K562 (cell line): Measurements from ENCODE around the gene MT1A.

Source experiments
- MYC ChIP-seq, 2 experiments: fragments of 250-450 bp in 1 of 2; sonication (Bioruptor Pico) in 1 of 2; IDR thresholded peaks; 2 replicates each; pipeline versions ENCODE4 v1.5.1 to v1.6.1; 2012 to 2021; ENCODE audit warnings: low read depth in 2 of 2, borderline replicate concordance in 1 of 2, improper control_type of control experiment in 1 of 2, low read length in 1 of 2, mild to moderate bottlenecking in 1 of 2, moderate library complexity in 1 of 2
- ZFP36 ChIP-seq: fragments of 150-350 bp; IDR thresholded peaks from 2 replicates; pipeline ENCODE4 v1.6.1; 2018; ENCODE audit warnings: low read length, low read depth; ENCODE audit not compliant: partially characterized antibody
- TF ChIP-seq, protein P1 (sequence below), 2 experiments: fragments of 450-650 bp in 1 of 2; sonication (generic) in 1 of 2; formaldehyde crosslinking; conservative IDR thresholded peaks; 2 replicates each; pipeline versions ENCODE4 v1.4.0 to v1.8.1; 2020 to 2022; ENCODE audit warnings: mild to moderate bottlenecking in 1 of 2, missing genetic modification reagents in 1 of 2
- TF ChIP-seq, protein P2 (sequence below): fragments of 450-650 bp; IDR thresholded peaks from 2 replicates; pipeline ENCODE4 v1.6.1; 2016; ENCODE audit warnings: low read depth

DNA sequence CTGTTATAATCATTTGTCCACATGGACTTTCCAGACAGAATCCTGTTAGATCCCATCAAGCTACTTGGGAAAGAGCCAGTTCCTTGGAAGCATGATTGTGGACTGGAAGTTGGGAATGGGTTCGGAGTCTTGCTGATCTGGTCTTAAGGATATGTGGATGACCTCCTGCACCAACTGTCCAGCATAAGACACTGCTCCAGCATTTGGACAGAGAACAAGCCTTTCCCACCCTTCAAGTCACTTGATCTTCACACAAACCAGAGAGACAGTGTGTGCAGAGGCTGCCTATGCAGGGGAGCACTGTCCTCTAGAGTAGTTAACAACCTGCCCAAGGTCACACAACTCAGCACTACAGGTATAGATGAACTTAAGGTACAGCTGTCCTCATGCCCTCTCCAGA is 7.4 kb downstream of the MT1A start:
- TF ChIP-seq, protein P1, sequence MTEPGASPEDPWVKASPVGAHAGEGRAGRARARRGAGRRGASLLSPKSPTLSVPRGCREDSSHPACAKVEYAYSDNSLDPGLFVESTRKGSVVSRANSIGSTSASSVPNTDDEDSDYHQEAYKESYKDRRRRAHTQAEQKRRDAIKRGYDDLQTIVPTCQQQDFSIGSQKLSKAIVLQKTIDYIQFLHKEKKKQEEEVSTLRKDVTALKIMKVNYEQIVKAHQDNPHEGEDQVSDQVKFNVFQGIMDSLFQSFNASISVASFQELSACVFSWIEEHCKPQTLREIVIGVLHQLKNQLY (CRISPR knock-in tag; conservative IDR thresholded peaks at IDR 0.05), result no peak
- TF ChIP-seq ZFP36, result no peak
- TF ChIP-seq, protein P2, sequence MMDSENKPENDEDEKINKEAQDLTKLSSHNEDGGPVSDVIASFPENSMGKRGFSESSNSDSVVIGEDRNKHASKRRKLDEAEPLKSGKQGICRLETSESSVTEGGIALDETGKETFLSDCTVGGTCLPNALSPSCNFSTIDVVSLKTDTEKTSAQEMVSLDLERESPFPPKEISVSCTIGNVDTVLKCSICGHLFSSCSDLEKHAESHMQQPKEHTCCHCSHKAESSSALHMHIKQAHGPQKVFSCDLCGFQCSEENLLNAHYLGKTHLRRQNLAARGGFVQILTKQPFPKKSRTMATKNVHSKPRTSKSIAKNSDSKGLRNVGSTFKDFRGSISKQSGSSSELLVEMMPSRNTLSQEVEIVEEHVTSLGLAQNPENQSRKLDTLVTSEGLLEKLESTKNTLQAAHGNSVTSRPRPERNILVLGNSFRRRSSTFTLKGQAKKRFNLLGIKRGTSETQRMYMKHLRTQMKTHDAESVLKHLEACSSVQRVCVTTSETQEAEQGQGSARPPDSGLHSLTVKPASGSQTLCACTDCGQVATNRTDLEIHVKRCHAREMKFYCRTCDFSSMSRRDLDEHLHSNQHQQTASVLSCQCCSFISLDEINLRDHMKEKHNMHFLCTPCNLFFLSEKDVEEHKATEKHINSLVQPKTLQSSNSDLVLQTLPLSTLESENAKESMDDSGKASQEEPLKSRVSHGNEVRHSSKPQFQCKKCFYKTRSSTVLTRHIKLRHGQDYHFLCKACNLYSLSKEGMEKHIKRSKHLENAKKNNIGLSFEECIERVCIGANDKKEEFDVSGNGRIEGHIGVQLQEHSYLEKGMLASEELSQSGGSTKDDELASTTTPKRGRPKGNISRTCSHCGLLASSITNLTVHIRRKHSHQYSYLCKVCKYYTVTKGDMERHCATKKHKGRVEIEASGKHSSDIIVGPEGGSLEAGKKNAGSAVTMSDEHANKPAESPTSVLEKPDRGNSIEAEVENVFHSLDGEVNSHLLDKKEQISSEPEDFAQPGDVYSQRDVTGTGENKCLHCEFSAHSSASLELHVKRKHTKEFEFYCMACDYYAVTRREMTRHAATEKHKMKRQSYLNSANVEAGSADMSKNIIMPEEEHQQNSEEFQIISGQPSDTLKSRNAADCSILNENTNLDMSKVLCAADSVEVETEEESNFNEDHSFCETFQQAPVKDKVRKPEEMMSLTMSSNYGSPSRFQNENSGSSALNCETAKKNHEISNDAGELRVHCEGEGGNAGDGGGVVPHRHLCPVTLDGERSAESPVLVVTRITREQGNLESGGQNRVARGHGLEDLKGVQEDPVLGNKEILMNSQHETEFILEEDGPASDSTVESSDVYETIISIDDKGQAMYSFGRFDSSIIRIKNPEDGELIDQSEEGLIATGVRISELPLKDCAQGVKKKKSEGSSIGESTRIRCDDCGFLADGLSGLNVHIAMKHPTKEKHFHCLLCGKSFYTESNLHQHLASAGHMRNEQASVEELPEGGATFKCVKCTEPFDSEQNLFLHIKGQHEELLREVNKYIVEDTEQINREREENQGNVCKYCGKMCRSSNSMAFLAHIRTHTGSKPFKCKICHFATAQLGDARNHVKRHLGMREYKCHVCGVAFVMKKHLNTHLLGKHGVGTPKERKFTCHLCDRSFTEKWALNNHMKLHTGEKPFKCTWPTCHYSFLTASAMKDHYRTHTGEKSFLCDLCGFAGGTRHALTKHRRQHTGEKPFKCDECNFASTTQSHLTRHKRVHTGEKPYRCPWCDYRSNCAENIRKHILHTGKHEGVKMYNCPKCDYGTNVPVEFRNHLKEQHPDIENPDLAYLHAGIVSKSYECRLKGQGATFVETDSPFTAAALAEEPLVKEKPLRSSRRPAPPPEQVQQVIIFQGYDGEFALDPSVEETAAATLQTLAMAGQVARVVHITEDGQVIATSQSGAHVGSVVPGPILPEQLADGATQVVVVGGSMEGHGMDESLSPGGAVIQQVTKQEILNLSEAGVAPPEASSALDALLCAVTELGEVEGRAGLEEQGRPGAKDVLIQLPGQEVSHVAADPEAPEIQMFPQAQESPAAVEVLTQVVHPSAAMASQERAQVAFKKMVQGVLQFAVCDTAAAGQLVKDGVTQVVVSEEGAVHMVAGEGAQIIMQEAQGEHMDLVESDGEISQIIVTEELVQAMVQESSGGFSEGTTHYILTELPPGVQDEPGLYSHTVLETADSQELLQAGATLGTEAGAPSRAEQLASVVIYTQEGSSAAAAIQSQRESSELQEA, result no peak
- no peak for TF ChIP-seq MYC (IDR thresholded peaks at IDR 0.05; ENCODE audit: low read depth, low read length)
- TF ChIP-seq MYC (CRISPR knock-in tag; IDR thresholded peaks at IDR 0.05; ENCODE audit: borderline replicate concordance, low read depth), result no peak
